ENCODE measurements around the gene YWHAE.
"Not testable (repeated sequence)": the region's sequence is repeated elsewhere in the genome, so short reads cannot be mapped to it uniquely, and the experiment has no call there.

- not testable (repeated sequence) for TF ChIP-seq POLR2A, CTCF (IDR thresholded peaks at IDR 0.05)
Measured at GRCh38 chr17:1386675-1387190, 13.3 kb downstream of the YWHAE start.

All from esophagus squamous epithelium (tissue), 4 donors.